K562 (cell line): ENCODE measurements around the gene AK5. TPM values are rescaled to one million over a fixed set of nuclear protein-coding genes. Genes with fewer than 3 reads are reported as not detected.

ENCODE experiments used
- ATAC-seq: fragments of 200-7000 bp; cut with Tn5 transposase; 3 replicates; pipeline ENCODE4 v1.9.1; 2020; ENCODE audit warnings: moderate library complexity
- BruUV-seq: library from RNA; stranded (reverse); fragments of 400-500 nt; replicated peaks from 2 replicates; lab custom pipeline; 2021; lab: Mats Ljungman, UMichigan
- CTCF ChIA-PET: fragments of 300-600 bp; formaldehyde crosslinking; extraction: SDS; loops from one replicate; lab custom pipeline; 2021; ENCODE audit warnings: low intra/inter-chr PET ratio; lab: Yijun Ruan, JAX
- POLR2A ChIA-PET: fragments of 300-600, 350-650 bp; sonication (Branson Sonifier 250); formaldehyde crosslinking; extraction: SDS; loops from one replicate; lab custom pipeline; 2021; ENCODE audit warnings: antibody characterized with exemption, inconsistent platforms; lab: Yijun Ruan, JAX
- DNase-seq, 4 experiments: peaks; one replicate each; pipeline versions ENCODE4 v3.0.0 to v3.0.0-alpha.2; 2011 to 2018; ENCODE audit warnings: low spot score in 3 of 4, mixed read lengths in 3 of 4; ENCODE audit errors: extremely low read depth in 1 of 4
- FAIRE-seq: peaks from 2 replicates; lab custom pipeline; 2011; peaks lifted over from hg19 to GRCh38; lab: Jason Lieb, UNC
- H2AFZ ChIP-seq: 2 replicates; pipeline ENCODE4 v1.6.0; 2011; ENCODE audit warnings: low read depth, low read length, control low read depth, inconsistent platforms
- H3K27ac ChIP-seq: fragments of 200-600 bp; 3 replicates; pipeline ENCODE4 v1.8.0; 2011; ENCODE audit warnings: low read depth, mild to moderate bottlenecking, control low read depth, inconsistent platforms, low read length, moderate library complexity, mixed read lengths; ENCODE audit errors: extremely low read depth
- H3K27me3 ChIP-seq, 2 experiments: fragments of 300-600 bp in 1 of 2; 2 replicates in 1 of 2; 3 replicates in 1 of 2; pipeline versions ENCODE4 v1.6.0 to v1.8.0; 2011; ENCODE audit warnings: inconsistent platforms in 2 of 2, low read length in 2 of 2, mild to moderate bottlenecking in 1 of 2, mixed read lengths in 1 of 2, moderate library complexity in 1 of 2; ENCODE audit not compliant: control insufficient read depth in 2 of 2, insufficient read depth in 2 of 2
- H3K36me3 ChIP-seq: fragments of 300-600 bp; 3 replicates; pipeline ENCODE4 v1.8.0; 2011; ENCODE audit warnings: mild to moderate bottlenecking, low read length, inconsistent platforms; ENCODE audit not compliant: control insufficient read depth, insufficient read depth
- H3K4me1 ChIP-seq, 2 experiments: fragments of 200-600 bp in 1 of 2; replicated peaks in 1 of 2; 2 replicates in 1 of 2; 3 replicates in 1 of 2; pipeline versions ENCODE4 v1.5.1 to v1.8.0; 2011; ENCODE audit warnings: inconsistent platforms in 2 of 2, low read length in 2 of 2, mild to moderate bottlenecking in 1 of 2, mixed read lengths in 1 of 2, moderate library complexity in 1 of 2; ENCODE audit not compliant: control insufficient read depth in 2 of 2, insufficient read depth in 2 of 2
- H3K4me2 ChIP-seq: 2 replicates; pipeline ENCODE4 v1.6.1; 2011; ENCODE audit warnings: low read length, control low read depth, inconsistent platforms, mixed read lengths; ENCODE audit not compliant: insufficient read depth
- H3K4me3 ChIP-seq: fragments of 200-600 bp; sonication (generic), shearing (Covaris generic); 2 replicates; pipeline ENCODE4 v1.5.1; 2016; ENCODE audit warnings: control low read depth, inconsistent platforms
- H3K79me2 ChIP-seq: fragments of 200-600 bp; 3 replicates; pipeline ENCODE4 v1.8.0; 2011; ENCODE audit warnings: low read length, inconsistent platforms; ENCODE audit not compliant: control insufficient read depth, insufficient read depth
- H3K9ac ChIP-seq, 2 experiments: 2 replicates each; pipeline versions ENCODE4 v1.6.0 to v1.6.1; 2011; ENCODE audit warnings: low read depth in 2 of 2, low read length in 2 of 2, control low read depth in 1 of 2, inconsistent platforms in 1 of 2, mild to moderate bottlenecking in 1 of 2, mixed read lengths in 1 of 2; ENCODE audit not compliant: insufficient read depth in 1 of 2
- H3K9me1 ChIP-seq: one replicate; pipeline ENCODE4 v1.6.0; 2011; ENCODE audit warnings: inconsistent platforms, mild to moderate bottlenecking, low read length, moderate library complexity; ENCODE audit not compliant: control insufficient read depth, insufficient read depth
- H3K9me3 ChIP-seq: replicated peaks from 2 replicates; pipeline ENCODE4 v1.5.1; 2011; ENCODE audit warnings: low read depth, low read length, inconsistent platforms; ENCODE audit not compliant: control insufficient read depth, insufficient read depth
- H4K20me1 ChIP-seq: replicated peaks from 2 replicates; pipeline ENCODE4 v1.6.1; 2011; ENCODE audit warnings: low read length, inconsistent platforms, mixed read lengths; ENCODE audit not compliant: control insufficient read depth, insufficient read depth
- FOXA1 ChIP-seq: fragments of 450-650 bp; IDR thresholded peaks from 2 replicates; pipeline ENCODE4 v1.6.1; 2016; ENCODE audit warnings: mild to moderate bottlenecking, borderline replicate concordance
- FOXJ3 ChIP-seq: sonication (generic); formaldehyde crosslinking; IDR thresholded peaks from 2 replicates; pipeline ENCODE4 v1.4.0; 2020; ENCODE audit warnings: mild to moderate bottlenecking, missing genetic modification reagents
- KDM1A ChIP-seq, 2 experiments: fragments of 450-650 bp; IDR thresholded peaks; 2 replicates each; pipeline ENCODE4 v1.6.1; 2016; ENCODE audit warnings: mild to moderate bottlenecking in 2 of 2
- NFIX ChIP-seq: fragments of 250-450 bp; sonication (Bioruptor Pico); IDR thresholded peaks from 2 replicates; pipeline ENCODE4 v1.4.0; 2020; ENCODE audit warnings: low read depth, mild to moderate bottlenecking, moderate library complexity
- SLC30A9 ChIP-seq: fragments of 250-450 bp; sonication (Bioruptor Pico); IDR thresholded peaks from 2 replicates; pipeline ENCODE4 v1.8.0; 2022; ENCODE audit warnings: mild to moderate bottlenecking, moderate library complexity
- TFE3 ChIP-seq: fragments of 450-650 bp; formaldehyde crosslinking; IDR thresholded peaks from 2 replicates; pipeline ENCODE4 v1.4.0; 2020; ENCODE audit warnings: mild to moderate bottlenecking, mixed read lengths
- TRIM24 ChIP-seq, 2 experiments: fragments of 450-650 bp; IDR thresholded peaks; 2 replicates each; pipeline ENCODE4 v1.6.1; 2016
- ZNF174 ChIP-seq: fragments of 250-450 bp; sonication (Bioruptor Pico); IDR thresholded peaks from 2 replicates; pipeline ENCODE4 v1.4.0; 2020; ENCODE audit warnings: mild to moderate bottlenecking
- WGBS: fragments of 100-300 bp; shearing (Covaris generic); methylation state at CpG from one replicate; pipeline ENCODE4 v1.1.6; 2016; ENCODE audit warnings: low coverage, mixed read lengths; ENCODE audit not compliant: insufficient coverage; ENCODE audit errors: missing lambda C conversion rate; 5-methylcytosine and 5-hydroxymethylcytosine counted together
- in situ Hi-C: fragments of 300-500 bp; cut with MboI; formaldehyde crosslinking; loops from 4 replicates; pipeline ENCODE4 v1.15.0; 2018; ENCODE audit warnings: inconsistent platforms, mixed read lengths
- intact Hi-C: fragments of 100-400 bp; cut with micrococcal nuclease; formaldehyde crosslinking; loops from 2 replicates; pipeline ENCODE4 v1.14.2; 2022
- polyA plus RNA-seq, 8 experiments: library from polyadenylated mRNA; depleted of rRNA in 4 of 8; stranded (reverse) in 5 of 8; unstranded in 3 of 8; fragments of >200 nt; fragmentation: Nextera tagmentation in 2 of 8; fragmentation: Illumina TruSeq in 1 of 8; extraction: Ambion mirVana in 2 of 8; extraction: Trizol in 1 of 8; gene quantifications; 2 replicates each; pipeline versions ENCODE4 v1.2.1 to v1.2.3, GENCODE V29; 2011 to 2014; ENCODE audit warnings: inconsistent platforms in 1 of 8, missing spikeins in 1 of 8
- total RNA-seq, 7 experiments: library from RNA; depleted of rRNA in 6 of 7; stranded (reverse); fragments of >200 nt in 6 of 7; fragmentation: Illumina TruSeq in 2 of 7; extraction: Trizol in 2 of 7; gene quantifications; 2 replicates each; pipeline versions ENCODE4 v1.2.1 to v1.2.3, GENCODE V29; 2011 to 2021; ENCODE audit warnings: low replicate concordance in 1 of 7
- TF ChIP-seq, protein P1 (sequence below): fragments of 450-650 bp; formaldehyde crosslinking; IDR thresholded peaks from 2 replicates; pipeline ENCODE4 v1.4.0; 2020; ENCODE audit warnings: mild to moderate bottlenecking
- TF ChIP-seq, protein P2 (sequence below): sonication (generic); formaldehyde crosslinking; IDR thresholded peaks from 2 replicates; pipeline ENCODE4 v1.8.0; 2023; ENCODE audit warnings: mild to moderate bottlenecking, missing genetic modification reagents
- TF ChIP-seq, protein P3 (sequence below): fragments of 450-650 bp; IDR thresholded peaks from 2 replicates; pipeline ENCODE4 v1.6.1; 2016; ENCODE audit warnings: antibody characterized with exemption

The AK5 gene
- total and polyA plus RNA-seq, 9 of the 15 experiments (the other 6 are each of a cell fraction or from before 2014, with no cell fraction given): 0.06 TPM; not detected in 8

GRCh38 chr1:77275194-77275593 lies 6.6 kb upstream of the AK5 start (continued):
- no peak for TF ChIP-seq FOXA1

GRCh38 chr1:77276941-77277340 lies 4.9 kb upstream of the AK5 start:
- Histone ChIP-seq H3K9ac (no peak overlapping the region), H3K4me2 (no peak overlapping the region), H3K27ac (no peak overlapping the region), H3K27me3 (peaks cover 2 to 12% of the 10 kb centered on the region in 2 experiments; a peak in 4 of 5 replicates), H3K79me2 (no peaks in the 10 kb centered on the region)
- BruUV-seq: no TSS peak
- ATAC-seq (no peak), DNase-seq (no peak), FAIRE-seq (no peak)
- ChIA-PET CTCF (no interaction called here), POLR2A (no interaction called here)
- WGBS: 0% methylated on average over 2 of the region's 2 CpGs
- in situ Hi-C loops: no loop called here
- no peak for TF ChIP-seq KDM1A (IDR thresholded peaks at IDR 0.05)
- TF ChIP-seq, protein P1, sequence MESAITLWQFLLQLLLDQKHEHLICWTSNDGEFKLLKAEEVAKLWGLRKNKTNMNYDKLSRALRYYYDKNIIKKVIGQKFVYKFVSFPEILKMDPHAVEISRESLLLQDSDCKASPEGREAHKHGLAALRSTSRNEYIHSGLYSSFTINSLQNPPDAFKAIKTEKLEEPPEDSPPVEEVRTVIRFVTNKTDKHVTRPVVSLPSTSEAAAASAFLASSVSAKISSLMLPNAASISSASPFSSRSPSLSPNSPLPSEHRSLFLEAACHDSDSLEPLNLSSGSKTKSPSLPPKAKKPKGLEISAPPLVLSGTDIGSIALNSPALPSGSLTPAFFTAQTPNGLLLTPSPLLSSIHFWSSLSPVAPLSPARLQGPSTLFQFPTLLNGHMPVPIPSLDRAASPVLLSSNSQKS: no peak
- TF ChIP-seq SLC30A9 (CRISPR knock-in tag): no peak
- no peak for TF ChIP-seq FOXJ3
- no peak for TF ChIP-seq ZNF174 (CRISPR knock-in tag)
- no peak for TF ChIP-seq NFIX (CRISPR knock-in tag)
- TF ChIP-seq, protein P2, sequence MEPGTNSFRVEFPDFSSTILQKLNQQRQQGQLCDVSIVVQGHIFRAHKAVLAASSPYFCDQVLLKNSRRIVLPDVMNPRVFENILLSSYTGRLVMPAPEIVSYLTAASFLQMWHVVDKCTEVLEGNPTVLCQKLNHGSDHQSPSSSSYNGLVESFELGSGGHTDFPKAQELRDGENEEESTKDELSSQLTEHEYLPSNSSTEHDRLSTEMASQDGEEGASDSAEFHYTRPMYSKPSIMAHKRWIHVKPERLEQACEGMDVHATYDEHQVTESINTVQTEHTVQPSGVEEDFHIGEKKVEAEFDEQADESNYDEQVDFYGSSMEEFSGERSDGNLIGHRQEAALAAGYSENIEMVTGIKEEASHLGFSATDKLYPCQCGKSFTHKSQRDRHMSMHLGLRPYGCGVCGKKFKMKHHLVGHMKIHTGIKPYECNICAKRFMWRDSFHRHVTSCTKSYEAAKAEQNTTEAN (CRISPR knock-in tag): no peak
- TF ChIP-seq, protein P3, sequence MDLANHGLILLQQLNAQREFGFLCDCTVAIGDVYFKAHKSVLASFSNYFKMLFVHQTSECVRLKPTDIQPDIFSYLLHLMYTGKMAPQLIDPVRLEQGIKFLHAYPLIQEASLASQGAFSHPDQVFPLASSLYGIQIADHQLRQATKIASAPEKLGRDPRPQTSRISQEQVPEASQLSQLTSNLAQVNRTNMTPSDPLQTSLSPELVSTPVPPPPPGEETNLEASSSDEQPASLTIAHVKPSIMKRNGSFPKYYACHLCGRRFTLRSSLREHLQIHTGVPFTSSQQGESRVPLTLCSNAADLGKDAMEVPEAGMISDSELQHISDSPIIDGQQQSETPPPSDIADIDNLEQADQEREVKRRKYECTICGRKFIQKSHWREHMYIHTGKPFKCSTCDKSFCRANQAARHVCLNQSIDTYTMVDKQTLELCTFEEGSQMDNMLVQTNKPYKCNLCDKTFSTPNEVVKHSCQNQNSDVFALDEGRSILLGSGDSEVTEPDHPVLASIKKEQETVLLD: no peak
- TF ChIP-seq TRIM24 (IDR thresholded peaks at IDR 0.05): no peak
- no peak for TF ChIP-seq TFE3 (CRISPR knock-in tag)
- TF ChIP-seq, all 486 proteins: peak for 0
- intact Hi-C loops: no loop called here
- H2AFZ ChIP-seq: no peak overlapping the region
- no peaks in the 10 kb centered on the region for H4K20me1 ChIP-seq
- H3K9me1 ChIP-seq: no peaks in the 10 kb centered on the region
- no peaks in the 10 kb centered on the region for H3K36me3 ChIP-seq
- H3K4me3 ChIP-seq: no peak overlapping the region
- H3K4me1 ChIP-seq: 0 out of 5 replicates have a peak, but pooled peaks cover 0 to 3% of the 10 kb centered on the region in 2 experiments
- H3K9me3 ChIP-seq: no peaks in the 10 kb centered on the region
